Fibroblast of the conjunctiva (primary cell): ENCODE measurements around the gene PKMYT1.
A peak's percentile ranks its signal among the peaks of the same experiment; 100 is the strongest.
"Not testable (repeated sequence)": the region's sequence is repeated elsewhere in the genome, so short reads cannot be mapped to it uniquely, and the experiment has no call there.

ENCODE experiments used
- DNase-seq: peaks from one replicate; pipeline ENCODE4 v3.0.0-alpha.2; 2010; ENCODE audit warnings: low read depth

PKMYT1 gene

DNA sequence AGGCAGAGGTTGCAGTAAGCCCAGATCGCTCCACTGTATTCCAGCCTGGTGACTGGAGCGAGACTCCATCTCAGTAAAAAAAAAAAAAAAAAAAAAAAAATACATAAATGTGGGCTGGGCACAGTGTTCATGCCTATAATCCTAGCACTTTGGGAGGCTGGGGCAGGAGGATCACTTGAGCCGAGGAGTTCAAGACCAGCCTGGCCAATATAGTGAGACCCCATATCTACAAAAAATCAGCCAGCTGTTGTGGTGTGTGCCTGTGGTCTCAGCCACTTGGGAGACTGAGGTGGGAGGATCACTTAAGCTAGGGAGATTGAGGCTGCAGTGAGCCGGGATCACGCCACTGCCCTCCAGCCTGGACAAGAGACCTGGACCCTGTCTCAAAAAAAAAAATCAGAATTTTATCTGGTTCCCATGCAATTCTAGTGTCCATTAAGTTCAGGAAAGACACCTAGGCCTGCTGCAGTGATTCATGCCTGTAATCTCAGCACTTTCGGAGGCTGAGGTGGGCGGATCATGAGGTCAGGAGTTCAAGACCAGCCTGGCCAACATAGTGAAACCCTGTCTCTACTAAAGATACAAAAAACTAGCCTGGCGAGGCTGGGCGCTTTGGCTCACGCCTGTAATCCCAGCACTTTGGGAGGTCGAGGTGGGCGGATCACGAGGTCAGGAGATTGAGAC, 48.9 kb downstream of the PKMYT1 start:
- not testable (repeated sequence) for DNase-seq

DNA sequence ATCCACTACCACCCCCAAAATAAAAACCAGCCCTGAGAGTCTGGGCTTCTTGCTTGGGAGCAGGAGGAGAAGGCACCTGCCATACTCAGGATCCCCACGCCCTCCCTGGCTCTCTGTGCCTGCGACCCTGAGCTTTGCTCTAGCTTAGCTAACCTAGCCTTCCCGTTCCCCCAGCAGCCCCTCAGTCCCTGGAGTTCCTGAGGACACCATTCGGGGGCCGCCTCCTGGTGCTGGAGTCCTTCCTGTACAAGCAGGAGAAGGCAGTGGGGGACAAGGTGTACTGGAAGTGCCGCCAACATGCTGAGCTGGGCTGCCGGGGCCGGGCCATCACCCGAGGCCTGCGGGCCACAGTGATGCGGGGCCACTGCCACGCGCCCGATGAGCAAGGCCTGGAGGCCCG, 50.0 kb downstream of the PKMYT1 start:
- no peak for DNase-seq

DNA sequence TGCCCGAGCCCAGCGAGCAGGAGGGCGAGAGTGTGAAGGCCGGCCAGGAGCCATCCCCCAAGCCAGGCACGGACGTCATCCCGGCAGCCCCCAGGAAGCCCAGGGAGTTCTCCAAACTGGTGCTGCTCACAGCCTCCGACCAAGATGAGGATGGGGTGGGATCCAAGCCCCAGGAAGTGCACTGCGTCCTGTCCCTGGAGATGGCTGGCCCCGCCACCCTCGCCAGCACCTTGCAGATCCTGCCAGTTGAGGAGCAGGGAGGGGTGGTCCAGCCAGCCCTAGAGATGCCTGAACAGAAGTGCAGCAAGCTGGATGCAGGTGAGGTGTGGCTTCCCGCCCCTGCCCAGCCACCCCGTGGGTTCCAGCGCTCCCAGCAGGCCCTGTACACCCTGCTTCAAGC, 50.6 kb downstream of the PKMYT1 start:
- no peak for DNase-seq

- no peak for DNase-seq
Observed at GRCh38 chr16:2928796-2929195, 51.5 kb downstream of the PKMYT1 start.

GRCh38 chr16:2928151-2928550, 52.1 kb downstream of the PKMYT1 start:
- DNase-seq, result not testable (repeated sequence)

- peak; percentile 79 for DNase-seq
Observed at GRCh38 chr16:2927010-2927646, 53.1 kb downstream of the PKMYT1 start.

DNA sequence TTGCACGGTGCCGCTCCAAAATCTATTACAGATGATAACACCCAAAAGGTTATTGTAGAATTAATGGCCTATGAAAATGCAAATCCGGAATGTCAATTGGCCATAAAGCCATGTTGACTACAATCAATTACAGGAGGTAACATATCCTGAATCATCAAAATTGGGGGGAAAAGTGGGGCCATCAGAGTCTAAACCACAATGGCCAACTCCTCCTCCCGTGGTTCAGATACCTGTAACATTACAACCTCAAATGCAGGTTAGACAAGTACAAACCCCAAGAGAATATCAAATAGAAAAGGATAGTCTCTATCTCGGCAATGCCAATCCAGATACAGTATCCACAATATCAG, 53.6 kb downstream of the PKMYT1 start:
- DNase-seq, result no peak

GRCh38 chr16:2925951-2926649, 54.1 kb downstream of the PKMYT1 start:
- no peak for DNase-seq

- no peak for DNase-seq
Observed at GRCh38 chr16:2924901-2925755, 55.1 kb downstream of the PKMYT1 start.

- no peak for DNase-seq
Observed at GRCh38 chr16:2923481-2923880, 56.8 kb downstream of the PKMYT1 start.
